Measurements from ENCODE around the gene MEGF11. TPM values are rescaled to one million over a fixed set of nuclear protein-coding genes. Genes with fewer than 3 reads are reported as not detected.
"Not testable (repeated sequence)": the region's sequence is repeated elsewhere in the genome, so short reads cannot be mapped to it uniquely, and the experiment has no call there.

MEGF11 gene
- total RNA-seq, 4 donors from 2014 or later, result 0.87 to 7.3 (median 4.9) TPM

DNA sequence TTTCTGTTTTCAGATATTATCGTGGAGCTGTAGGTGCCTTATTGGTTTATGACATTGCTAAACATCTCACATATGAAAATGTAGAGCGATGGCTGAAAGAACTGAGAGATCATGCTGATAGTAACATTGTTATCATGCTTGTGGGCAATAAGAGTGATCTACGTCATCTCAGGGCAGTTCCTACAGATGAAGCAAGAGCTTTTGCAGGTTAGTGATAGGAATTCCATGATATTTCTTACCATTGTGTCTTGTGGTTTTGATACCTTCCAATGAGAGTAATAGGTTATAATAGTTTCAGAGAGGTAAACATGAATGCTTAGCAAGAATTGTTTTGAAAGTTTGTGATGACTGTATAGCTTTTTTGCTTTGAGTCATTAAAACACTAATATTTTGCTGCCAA lies 375.8 kb downstream of the MEGF11 start:
- Histone ChIP-seq H3K4me3 (no peak overlapping the region), H3K36me3 (peaks cover 0 to 61% (median 14%) of the 10 kb centered on the region in 3 donors), H3K27ac (no peak overlapping the region), H3K27me3 (no peaks in the 10 kb centered on the region), H3K4me1 (peaks cover 0 to 30% (median 0%) of the 10 kb centered on the region in 4 donors), H3K9me3 (no peaks in the 10 kb centered on the region)
- WGBS, 2 donors, result 89 to 98% methylated on average over 3 of the region's 3 CpGs
- TF ChIP-seq POLR2A (IDR thresholded peaks at IDR 0.05), result no peak
- no peak for TF ChIP-seq EP300 (IDR thresholded peaks at IDR 0.05)
- TF ChIP-seq, protein P1, sequence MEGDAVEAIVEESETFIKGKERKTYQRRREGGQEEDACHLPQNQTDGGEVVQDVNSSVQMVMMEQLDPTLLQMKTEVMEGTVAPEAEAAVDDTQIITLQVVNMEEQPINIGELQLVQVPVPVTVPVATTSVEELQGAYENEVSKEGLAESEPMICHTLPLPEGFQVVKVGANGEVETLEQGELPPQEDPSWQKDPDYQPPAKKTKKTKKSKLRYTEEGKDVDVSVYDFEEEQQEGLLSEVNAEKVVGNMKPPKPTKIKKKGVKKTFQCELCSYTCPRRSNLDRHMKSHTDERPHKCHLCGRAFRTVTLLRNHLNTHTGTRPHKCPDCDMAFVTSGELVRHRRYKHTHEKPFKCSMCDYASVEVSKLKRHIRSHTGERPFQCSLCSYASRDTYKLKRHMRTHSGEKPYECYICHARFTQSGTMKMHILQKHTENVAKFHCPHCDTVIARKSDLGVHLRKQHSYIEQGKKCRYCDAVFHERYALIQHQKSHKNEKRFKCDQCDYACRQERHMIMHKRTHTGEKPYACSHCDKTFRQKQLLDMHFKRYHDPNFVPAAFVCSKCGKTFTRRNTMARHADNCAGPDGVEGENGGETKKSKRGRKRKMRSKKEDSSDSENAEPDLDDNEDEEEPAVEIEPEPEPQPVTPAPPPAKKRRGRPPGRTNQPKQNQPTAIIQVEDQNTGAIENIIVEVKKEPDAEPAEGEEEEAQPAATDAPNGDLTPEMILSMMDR (IDR thresholded peaks at IDR 0.05), result no peak
- DNase-seq (ENCODE audit: low spot score in 2 of 2), result no peak

- no peak for DNase-seq (ENCODE audit: low spot score in 2 of 2)
- Histone ChIP-seq H3K4me3 (no peak overlapping the region), H3K27me3 (no peaks in the 10 kb centered on the region), H3K27ac (no peak overlapping the region), H3K4me1 (peaks cover 0 to 51% (median 5%) of the 10 kb centered on the region in 4 donors), H3K9me3 (no peaks in the 10 kb centered on the region), H3K36me3 (peaks cover 0 to 50% (median 14%) of the 10 kb centered on the region in 3 donors)
- TF ChIP-seq, protein P1 (IDR thresholded peaks at IDR 0.05), result no peak
- TF ChIP-seq POLR2A (IDR thresholded peaks at IDR 0.05), result no peak
- TF ChIP-seq EP300 (IDR thresholded peaks at IDR 0.05), result no peak
- WGBS, 2 donors, result 59 to 82% methylated on average over 1 of the region's 1 CpG
These were observed 378.1 kb downstream of the MEGF11 start for GRCh38 chr15:65875458-65875857.

GRCh38 chr15:65873256-65873655 lies 380.3 kb downstream of the MEGF11 start:
- no peak overlapping the region for H3K4me3 ChIP-seq
- TF ChIP-seq, protein P1 (IDR thresholded peaks at IDR 0.05), result no peak
- H3K36me3 ChIP-seq, result peaks cover 0 to 30% (median 11%) of the 10 kb centered on the region in 3 donors
- no peaks in the 10 kb centered on the region for H3K9me3 ChIP-seq
- H3K4me1 ChIP-seq, result peaks cover 0 to 57% (median 5%) of the 10 kb centered on the region in 4 donors
- no peaks in the 10 kb centered on the region for H3K27me3 ChIP-seq
- no peak for DNase-seq (ENCODE audit: low spot score in 2 of 2)
- no peak overlapping the region for H3K27ac ChIP-seq

DNA sequence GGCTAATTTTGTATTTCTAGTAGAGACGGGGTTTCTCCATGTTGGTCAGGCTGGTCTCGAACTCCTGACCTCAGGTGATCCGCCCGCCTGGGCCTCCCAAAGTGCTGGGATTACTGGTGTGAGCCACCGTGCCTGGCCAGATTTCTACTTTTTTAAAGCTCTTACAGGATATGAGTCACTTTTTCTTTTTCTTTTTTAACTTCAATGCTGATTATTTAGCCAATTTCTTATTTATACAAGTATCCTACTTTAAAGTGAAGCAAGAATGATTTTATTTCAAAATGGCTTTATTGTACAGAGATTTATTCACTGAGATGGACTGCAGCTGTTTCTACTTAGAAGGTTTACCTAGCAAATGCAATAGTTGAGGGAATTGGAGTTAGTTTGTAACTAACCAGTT lies 381.0 kb downstream of the MEGF11 start:
- H3K4me3 ChIP-seq; DNase-seq (ENCODE audit: low spot score in 2 of 2); H3K27me3 ChIP-seq; H3K9me3 ChIP-seq: not testable (repeated sequence)
- Histone ChIP-seq H3K36me3 (peaks cover 0 to 23% (median 4%) of the 10 kb centered on the region in 3 donors), H3K4me1 (peaks cover 0 to 57% (median 5%) of the 10 kb centered on the region in 4 donors), H3K27ac (peak overlapping the region in 1 of 4 donors; percentile 16)
- 76 to 86% methylated on average over 5 of the region's 5 CpGs for WGBS, 2 donors

- peaks cover 0 to 17% (median 0%) of the 10 kb centered on the region in 3 donors for H3K36me3 ChIP-seq
- 80 to 86% methylated on average over 9 of the region's 9 CpGs for WGBS, 2 donors
- H3K27me3 ChIP-seq; H3K9me3 ChIP-seq; H3K4me3 ChIP-seq; DNase-seq (ENCODE audit: low spot score in 2 of 2): not testable (repeated sequence)
- peaks cover 0 to 57% (median 5%) of the 10 kb centered on the region in 4 donors for H3K4me1 ChIP-seq
- peak overlapping the region in 2 of 4 donors; percentile 15 to 16 for H3K27ac ChIP-seq
These were observed 381.7 kb downstream of the MEGF11 start for GRCh38 chr15:65871886-65872285.

DNA sequence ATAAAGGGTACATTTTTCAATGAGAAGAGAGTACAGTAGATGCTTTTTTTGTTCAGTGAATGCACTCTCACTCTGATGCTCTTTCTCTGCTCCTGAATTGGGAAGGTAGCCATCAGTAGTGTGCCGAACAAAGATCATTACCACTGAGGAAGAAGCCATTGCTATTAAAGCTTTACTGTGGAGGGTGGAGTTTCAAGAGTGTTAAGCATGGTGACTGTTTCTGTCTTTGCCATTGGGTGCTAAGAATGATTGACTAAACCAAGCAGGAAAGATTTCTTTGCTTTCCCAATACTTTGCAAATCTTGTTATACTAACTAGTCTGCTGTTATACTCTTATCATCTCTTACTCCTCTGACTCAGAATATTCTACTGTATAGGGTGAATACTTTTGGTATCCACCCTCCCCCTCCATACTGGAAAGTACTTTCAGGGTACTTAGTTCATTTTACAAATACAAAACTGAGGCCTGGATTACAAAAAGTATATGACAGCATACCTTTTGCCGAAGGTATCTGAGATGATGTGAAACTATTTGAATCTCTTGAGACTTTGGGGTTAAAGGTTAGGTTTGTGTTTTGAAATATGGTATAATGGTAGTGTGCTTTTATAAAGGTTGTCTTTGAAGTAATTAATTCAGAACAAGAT lies 382.5 kb downstream of the MEGF11 start:
- no peaks in the 10 kb centered on the region for H3K27me3 ChIP-seq
- peak overlapping the region in 3 of 4 donors; percentile 95 to 99 (median 98) for H3K27ac ChIP-seq
- peaks cover 0 to 54% (median 5%) of the 10 kb centered on the region in 4 donors for H3K4me1 ChIP-seq
- peaks cover 0 to 13% (median 0%) of the 10 kb centered on the region in 3 donors for H3K36me3 ChIP-seq
- TF ChIP-seq, protein P1 (IDR thresholded peaks at IDR 0.05), result no peak
- no peak for TF ChIP-seq POLR2A (IDR thresholded peaks at IDR 0.05)
- no peak for TF ChIP-seq EP300 (IDR thresholded peaks at IDR 0.05)
- 22 to 28% methylated on average over 2 of the region's 2 CpGs for WGBS, 2 donors
- no peak for DNase-seq (ENCODE audit: low spot score in 2 of 2)
- H3K4me3 ChIP-seq, result peak overlapping the region; percentile 78 to 98 (median 89)
- H3K9me3 ChIP-seq, result no peaks in the 10 kb centered on the region
